NCI-H1105 (cell line): ENCODE measurements around the gene CDS1.
"Not testable (repeated sequence)": the region's sequence is repeated elsewhere in the genome, so short reads cannot be mapped to it uniquely, and the experiment has no call there.

Source experiments
- DNase-seq: peaks from one replicate; lab custom pipeline; 2025; lab: John Stamatoyannopoulos, UW

CDS1 gene

DNA sequence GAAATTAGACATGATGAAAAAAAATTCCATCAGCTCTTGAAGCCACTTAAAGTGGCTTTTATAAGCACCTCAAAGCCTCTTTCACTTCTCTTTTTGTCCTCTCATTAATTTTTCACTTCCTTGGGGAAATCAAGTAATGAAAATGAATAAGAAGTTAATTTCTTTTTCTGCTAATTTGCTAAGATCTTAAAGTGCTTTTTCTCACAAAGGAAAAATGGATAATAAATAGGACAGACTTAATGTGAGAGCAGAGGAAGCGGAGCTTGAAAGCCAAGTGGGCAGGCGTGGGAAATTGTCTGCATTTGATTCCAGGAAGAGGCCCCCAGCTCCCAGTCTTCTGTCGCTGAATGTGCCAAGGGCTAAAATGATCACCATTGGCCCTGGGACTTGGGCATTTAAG, 28.6 kb downstream of the CDS1 start:
- DNase-seq, result no peak

DNA sequence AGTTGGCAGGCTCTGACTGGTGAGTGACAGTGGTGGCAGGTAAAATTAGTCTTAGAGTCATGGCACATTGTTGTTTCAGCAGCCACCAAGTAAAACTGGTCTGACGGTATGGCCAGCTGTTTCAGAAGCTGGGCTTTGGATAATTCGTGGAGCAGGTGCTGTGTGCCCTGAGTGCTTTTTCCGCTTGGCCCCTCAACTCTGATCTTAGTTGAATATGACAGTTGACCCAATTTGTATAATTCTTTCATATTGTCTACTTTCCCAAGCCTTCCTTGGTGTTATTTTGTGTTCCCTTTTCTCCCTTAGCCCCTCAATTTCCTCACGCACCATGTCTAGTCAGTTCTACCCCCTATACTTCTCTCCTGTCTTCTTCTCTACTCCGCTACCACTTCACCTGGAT, 32.0 kb downstream of the CDS1 start:
- DNase-seq, result no peak

DNA sequence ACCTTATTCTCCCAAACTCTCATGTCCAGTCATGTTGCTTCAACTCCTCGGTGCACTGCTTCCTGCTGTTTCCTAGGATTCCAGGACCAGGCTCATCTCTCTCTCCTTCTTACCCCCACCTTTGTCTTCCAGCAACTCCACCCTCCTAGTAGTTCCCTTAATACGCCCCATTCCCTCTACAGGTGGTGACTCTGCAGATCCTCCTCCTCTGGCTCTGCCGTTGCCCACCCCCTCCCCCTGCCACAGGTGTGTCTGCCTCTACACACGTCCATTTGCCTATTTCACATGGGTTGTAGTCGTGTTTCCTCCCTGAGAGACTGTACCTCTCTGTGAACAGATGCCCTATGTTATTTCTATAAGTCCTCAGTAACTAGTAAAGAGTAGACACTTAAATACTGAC, 32.4 kb downstream of the CDS1 start:
- DNase-seq, result no peak

DNA sequence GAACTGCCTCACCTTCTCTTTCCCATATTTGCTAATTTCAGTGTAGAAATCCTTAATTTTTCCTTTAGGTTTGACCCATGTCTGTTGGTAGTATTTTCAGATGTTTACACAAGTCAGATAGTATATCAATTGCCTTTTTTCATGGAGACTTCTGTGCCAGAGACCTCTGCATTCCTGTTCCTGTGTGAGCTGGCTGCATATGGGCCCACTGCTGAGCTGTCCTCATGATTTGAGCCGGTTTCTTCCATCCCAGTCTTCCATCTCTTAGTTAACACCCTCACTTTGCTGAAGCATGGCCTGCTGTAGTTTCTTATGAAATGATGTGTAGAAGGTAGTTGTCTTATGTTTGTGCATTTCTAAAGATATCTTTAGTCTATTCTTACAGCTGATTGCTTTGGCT, 40.0 kb downstream of the CDS1 start:
- no peak for DNase-seq

- DNase-seq, result no peak
Observed at GRCh38 chr4:84623661-84624060, 40.7 kb downstream of the CDS1 start.

DNA sequence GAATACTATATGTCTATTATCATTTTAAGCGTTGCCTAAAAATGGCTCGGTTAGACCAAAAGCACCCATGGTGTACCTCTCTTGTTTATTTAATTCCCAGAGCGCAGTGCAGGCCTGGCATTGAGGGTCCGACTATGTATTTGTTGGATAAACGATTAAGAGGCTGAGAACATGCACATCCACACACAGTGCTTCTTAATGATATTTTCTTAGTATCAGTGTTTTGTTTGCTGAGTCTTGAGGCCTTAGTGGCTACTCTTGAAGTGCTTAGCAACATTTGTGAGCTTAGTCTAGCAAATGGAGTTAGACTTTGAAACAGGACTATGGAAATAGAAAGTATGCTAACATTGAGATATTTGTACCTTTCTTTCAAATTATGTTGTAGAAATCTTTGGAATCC, 43.7 kb downstream of the CDS1 start:
- no peak for DNase-seq

- no peak for DNase-seq
Observed at GRCh38 chr4:84631573-84631972, 48.6 kb downstream of the CDS1 start.

DNA sequence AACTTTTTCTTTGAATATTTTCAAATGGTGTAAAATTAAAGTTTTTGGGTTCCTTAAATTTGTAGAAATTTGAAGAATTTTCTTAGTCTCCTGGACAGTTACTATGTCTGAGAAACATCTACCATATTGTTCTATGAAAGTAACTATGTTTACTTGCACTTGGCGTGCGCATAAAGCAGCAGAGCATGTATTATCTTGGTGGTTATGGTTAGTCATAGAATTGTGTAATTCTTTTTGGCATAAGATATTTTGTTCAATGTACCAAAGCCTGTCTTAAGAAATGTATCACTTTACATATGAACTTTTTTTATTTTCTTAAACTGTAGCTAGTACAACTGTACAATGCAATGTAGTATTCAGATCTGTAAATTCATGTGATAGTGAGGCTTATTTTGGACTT, 49.2 kb downstream of the CDS1 start:
- DNase-seq, result no peak

DNA sequence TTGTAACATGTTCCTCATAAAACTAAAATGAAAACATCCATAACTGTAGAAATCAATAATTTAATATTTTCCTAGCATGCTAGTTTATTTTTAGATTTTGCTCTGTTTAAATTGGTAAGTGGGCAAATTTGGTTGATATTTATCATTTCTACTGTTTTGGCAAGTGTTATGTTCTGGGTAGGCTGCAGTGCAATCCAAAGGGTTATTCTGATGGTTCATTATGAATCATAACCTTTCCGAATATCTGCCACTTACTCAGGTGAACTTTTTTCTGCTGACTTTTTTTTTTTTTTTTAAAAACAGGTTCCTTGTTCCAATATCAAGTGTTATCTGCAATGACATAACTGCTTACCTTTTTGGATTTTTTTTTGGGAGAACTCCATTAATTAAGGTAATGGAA, 52.0 kb downstream of the CDS1 start:
- DNase-seq, result no peak

DNA sequence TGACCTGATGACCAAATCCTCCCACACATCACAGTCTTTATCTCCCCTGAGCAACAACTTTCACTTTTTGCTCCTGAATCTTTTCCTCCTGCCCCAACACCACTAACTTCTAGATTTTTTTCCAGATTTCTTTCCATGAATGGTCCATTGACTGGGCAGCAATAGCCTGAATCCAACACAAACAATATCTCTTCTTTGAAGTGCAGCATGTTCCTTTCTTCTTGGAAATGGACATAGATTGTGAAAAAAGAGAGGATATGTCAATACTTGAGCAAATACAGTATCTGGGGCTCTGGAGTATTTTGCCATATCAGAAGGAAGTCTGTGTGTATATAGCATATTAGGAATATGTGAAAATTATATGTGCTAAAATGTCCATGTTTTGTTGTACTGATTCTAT, 55.2 kb downstream of the CDS1 start:
- DNase-seq, result no peak

DNA sequence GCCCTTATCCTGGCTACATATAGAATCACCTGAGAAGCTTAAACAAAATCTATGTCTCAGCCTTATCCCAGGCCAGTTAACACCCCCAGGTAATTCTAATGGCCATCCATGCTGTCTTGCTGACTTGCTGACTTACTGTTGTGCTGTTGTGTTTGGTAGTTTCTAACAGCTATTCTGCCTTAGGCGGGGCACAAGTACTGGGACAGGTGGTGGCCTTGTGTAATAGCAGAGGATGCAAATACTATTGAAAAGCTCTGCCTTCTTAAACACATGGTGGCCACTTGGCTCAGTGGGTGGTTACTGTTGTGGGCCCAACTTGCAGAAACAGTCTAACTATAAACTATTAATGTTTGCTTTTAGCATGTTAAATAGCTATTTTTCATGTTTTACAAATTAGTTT, 56.2 kb downstream of the CDS1 start:
- no peak for DNase-seq

DNA sequence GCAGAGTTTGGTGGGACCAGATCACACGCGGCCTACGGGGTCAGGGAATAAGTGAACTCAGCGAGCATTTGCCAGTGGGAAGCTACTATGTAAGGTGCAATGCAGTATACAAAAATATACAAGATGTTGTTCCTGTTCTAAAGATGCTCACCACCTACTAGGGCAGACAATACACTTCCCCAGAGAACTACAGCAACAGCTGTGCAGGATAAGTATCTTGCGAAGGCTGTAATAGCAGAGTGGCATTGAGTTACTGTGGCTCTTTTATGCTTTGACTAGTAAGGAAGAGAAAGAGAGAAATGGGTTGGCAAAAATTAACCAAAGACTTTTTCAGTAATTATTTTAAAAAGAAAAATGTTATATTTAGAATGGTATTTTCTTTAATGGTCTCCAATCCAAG, 61.2 kb downstream of the CDS1 start:
- no peak for DNase-seq

- DNase-seq, result no peak
Observed at GRCh38 chr4:84647312-84647884, 64.5 kb downstream of the CDS1 start.

DNA sequence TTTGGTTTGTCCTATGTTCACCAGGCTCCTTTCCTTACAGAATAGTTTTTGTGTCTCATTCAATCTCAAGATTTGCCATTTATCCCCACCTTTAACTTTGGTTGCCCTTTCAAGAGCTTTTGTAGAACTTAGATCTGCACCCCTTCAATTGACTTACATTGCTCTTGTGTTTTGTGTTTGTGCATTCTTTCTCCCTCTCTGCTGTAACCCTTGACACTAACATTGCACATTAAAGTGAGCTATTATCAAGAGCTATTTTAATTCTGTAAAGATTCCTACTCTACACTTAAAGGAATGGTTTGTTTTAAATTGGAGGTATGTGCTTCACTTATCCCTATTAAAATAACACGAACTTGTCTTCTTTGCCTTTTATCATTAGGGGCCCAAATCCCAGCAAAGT, 65.3 kb downstream of the CDS1 start:
- DNase-seq, result no peak

DNA sequence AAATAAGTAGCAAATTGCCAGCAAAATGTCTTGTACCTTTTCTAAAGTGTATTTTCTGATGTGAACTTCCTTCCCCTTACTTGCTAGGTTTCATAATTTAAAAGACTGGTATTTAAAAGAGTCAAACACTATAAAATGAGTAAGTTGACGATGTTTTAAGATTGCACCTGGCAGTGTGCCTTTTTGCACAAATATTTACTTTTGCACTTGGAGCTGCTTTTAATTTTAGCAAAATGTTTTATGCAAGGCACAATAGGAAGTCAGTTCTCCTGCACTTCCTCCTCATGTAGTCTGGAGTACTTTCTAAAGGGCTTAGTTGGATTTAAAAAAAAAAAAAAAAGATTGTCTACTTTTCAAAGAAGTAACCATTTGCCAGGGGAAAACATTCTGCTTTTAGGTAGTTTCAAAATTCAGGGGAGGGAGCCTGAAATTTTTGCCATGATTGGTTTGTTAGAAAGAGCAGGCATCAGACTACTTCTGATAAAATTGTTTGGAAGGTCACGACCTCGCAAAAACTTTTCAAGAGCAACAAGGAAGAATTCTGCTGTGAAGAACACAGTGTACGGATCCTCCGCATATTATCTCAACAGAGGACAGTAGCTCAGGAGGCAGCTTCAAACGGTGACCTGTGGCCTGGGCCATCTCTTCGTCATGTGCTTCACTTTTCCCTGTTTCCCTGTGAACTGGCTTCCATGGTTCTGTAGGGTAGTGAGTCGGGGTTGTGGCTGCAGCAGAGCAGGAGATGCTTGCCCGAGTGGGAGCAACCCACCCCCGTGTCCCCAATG, 66.1 kb downstream of the CDS1 start:
- DNase-seq, result no peak

- DNase-seq, result no peak
Observed at GRCh38 chr4:84651499-84651898, 68.6 kb downstream of the CDS1 start.

GRCh38 chr4:84652478-84652877, 69.6 kb downstream of the CDS1 start:
- DNase-seq, result no peak

GRCh38 chr4:84660606-84661005, 77.7 kb downstream of the CDS1 start:
- no peak for DNase-seq

- no peak for DNase-seq
Observed at GRCh38 chr4:84661191-84661939, 78.4 kb downstream of the CDS1 start.

DNA sequence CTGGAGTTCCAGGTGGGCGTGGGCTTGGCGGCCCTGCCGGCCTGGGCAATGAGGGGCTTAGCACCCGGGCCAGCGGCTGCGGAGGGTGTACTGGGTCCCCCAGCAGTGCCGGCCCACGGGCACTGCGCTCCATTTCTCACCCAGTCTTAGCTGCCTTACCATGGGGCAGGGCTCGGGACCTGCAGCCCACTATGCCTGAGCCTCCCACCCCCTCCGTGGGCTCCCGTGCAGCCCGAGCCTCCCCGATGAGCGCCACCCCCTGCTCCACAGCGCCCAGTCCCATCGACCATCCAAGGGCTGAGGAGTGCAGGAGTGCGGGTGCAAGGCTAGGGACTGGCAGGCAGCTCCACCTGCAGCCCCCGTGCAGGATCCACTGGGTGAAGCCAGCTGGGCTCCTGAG, 81.8 kb downstream of the CDS1 start:
- DNase-seq, result not testable (repeated sequence)

DNA sequence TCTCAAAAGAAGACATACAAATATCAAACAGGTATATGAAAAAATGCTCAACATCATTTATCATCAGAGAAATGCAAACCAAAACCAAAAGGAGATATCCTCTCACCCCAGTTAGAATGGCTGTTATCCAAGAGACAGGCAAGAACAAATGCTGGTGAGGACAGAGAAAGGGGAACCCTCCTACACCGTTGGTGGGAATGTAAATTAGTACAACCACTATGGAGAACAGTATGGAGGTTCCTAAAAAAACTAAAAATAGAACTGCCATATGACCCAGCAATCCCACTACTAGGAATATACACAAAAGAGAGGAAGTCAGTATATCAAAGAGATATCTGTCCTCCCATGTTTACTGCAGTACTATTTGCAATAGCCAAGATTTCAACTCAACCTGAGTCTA, 83.5 kb downstream of the CDS1 start:
- no peak for DNase-seq

DNA sequence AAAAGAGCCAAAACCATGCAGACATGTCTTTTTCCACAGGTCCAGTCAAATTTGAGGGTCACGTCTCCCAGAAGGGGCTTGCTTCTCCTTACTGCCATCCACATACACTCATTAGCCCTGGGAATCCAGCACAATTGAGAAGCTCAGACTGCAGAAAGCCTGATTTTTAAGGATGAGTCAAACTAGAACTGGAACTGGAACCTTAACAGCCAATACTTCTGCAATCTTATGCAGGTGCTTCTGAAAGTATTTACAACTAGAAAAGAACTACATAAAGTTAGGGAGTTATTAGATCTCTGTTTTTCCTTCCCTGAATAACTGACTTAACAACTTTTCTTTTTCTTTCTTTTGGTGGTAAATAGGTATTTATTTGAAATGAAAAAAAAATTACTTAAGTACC, 86.3 kb downstream of the CDS1 start:
- no peak for DNase-seq

DNA sequence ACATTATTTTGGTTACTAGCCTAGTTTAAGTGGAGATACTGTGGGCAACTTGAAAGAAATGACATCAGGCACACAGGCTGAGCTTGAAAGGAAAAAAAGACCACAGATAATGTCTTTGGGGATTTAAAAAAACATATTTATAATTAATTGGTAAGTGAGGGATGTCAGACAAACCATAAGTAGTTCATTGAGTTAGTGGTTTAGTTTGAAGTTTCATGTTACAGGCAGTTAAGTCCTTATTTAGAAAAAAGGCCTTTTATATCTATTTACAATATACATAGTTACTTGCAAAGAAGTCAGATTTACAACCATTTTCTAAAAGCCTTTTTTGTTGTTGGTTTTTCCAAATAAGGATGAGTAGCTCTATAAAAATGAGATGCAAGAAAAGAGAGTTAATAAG, 89.2 kb downstream of the CDS1 start:
- no peak for DNase-seq
